ENCODE measurements around the gene CEACAM3. TPM values are rescaled to one million over a fixed set of nuclear protein-coding genes. Genes with fewer than 3 reads are reported as not detected.

The CEACAM3 gene
- total RNA-seq, 1 experiment from 2014 or later: not detected

DNA sequence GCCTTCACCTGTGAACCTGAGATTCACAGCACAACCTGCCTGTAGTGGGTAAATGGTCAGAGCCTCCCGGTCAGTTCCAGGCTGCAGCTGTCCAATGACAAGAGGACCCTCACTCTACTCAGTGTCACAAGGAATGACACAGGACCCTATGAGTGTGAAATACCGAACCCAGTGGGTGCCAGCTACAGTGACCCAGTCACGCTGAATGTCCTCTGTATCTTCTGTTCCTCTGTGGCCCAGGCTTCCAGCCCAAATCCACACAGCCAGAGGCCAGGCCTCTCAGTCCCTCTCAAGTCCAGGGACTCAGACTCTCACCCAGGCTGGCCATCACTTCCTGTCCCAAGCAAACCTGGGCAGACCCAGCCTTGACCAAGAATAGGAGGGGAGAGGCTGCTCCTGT lies 10.8 kb downstream of the CEACAM3 start:
- POLR2A ChIA-PET: no interaction called here
- H3K4me1 Mint-ChIP-seq (ENCODE audit: low read depth, unreplicated experiment): no peaks in the 10 kb centered on the region
- no peaks in the 10 kb centered on the region for H3K9me3 ChIP-seq
- no peak overlapping the region for H3K4me3 Mint-ChIP-seq (ENCODE audit: unreplicated experiment)
- H3K27ac Mint-ChIP-seq (ENCODE audit: unreplicated experiment): no peak overlapping the region
- no TSS peak for BruUV-seq (replicated peaks)
- TF ChIP-seq CTCF (IDR thresholded peaks at IDR 0.05; ENCODE audit: insufficient read depth in 1 of 2, low read depth in 1 of 2, low read length in 1 of 2, severe bottlenecking in 1 of 2, unreplicated experiment in 1 of 2): no peak
- H3K36me3 ChIP-seq (ENCODE audit: control insufficient read depth, insufficient read depth, low read length): no peaks in the 10 kb centered on the region
- H3K4me1 ChIP-seq: no peaks in the 10 kb centered on the region
- H3K36me3 Mint-ChIP-seq (ENCODE audit: insufficient read depth, unreplicated experiment): no peaks in the 10 kb centered on the region
- H3K9me3 Mint-ChIP-seq (ENCODE audit: unreplicated experiment): no peaks in the 10 kb centered on the region
- peaks cover 9% of the 10 kb centered on the region for H3K27me3 Mint-ChIP-seq (ENCODE audit: insufficient read depth, unreplicated experiment)
- intact Hi-C loops (cut with micrococcal nuclease; ENCODE audit: unreplicated experiment): no loop called here
- H3K27me3 ChIP-seq (replicated peaks; ENCODE audit: control insufficient read depth, insufficient read depth, low read length): no peaks in the 10 kb centered on the region
- H3K4me3 ChIP-seq (ENCODE audit: low read depth, low read length): no peak overlapping the region
- DNase-seq: no peak
- CTCF ChIA-PET: no interaction called here

- BruUV-seq (replicated peaks): no TSS peak
- Histone ChIP-seq H3K36me3 (ENCODE audit: control insufficient read depth, insufficient read depth, low read length) (no peaks in the 10 kb centered on the region), H3K4me3 (ENCODE audit: low read depth, low read length) (no peak overlapping the region), H3K27me3 (replicated peaks; ENCODE audit: control insufficient read depth, insufficient read depth, low read length) (no peaks in the 10 kb centered on the region), H3K4me1 (no peaks in the 10 kb centered on the region), H3K9me3 (no peaks in the 10 kb centered on the region)
- no peaks in the 10 kb centered on the region for H3K9me3 Mint-ChIP-seq (ENCODE audit: unreplicated experiment)
- peaks cover 9% of the 10 kb centered on the region for H3K27me3 Mint-ChIP-seq (ENCODE audit: insufficient read depth, unreplicated experiment)
- H3K4me1 Mint-ChIP-seq (ENCODE audit: low read depth, unreplicated experiment): no peaks in the 10 kb centered on the region
- ChIA-PET CTCF (no interaction called here), POLR2A (no interaction called here)
- no peak overlapping the region for H3K27ac Mint-ChIP-seq (ENCODE audit: unreplicated experiment)
- no peak for DNase-seq
- TF ChIP-seq CTCF (IDR thresholded peaks at IDR 0.05; ENCODE audit: insufficient read depth in 1 of 2, low read depth in 1 of 2, low read length in 1 of 2, severe bottlenecking in 1 of 2, unreplicated experiment in 1 of 2): no peak
- H3K36me3 Mint-ChIP-seq (ENCODE audit: insufficient read depth, unreplicated experiment): no peaks in the 10 kb centered on the region
- intact Hi-C loops (cut with micrococcal nuclease; ENCODE audit: unreplicated experiment): no loop called here
- H3K4me3 Mint-ChIP-seq (ENCODE audit: unreplicated experiment): no peak overlapping the region
Measured at GRCh38 chr19:41808663-41809566, 12.5 kb downstream of the CEACAM3 start.

- Histone ChIP-seq H3K27me3 (replicated peaks; ENCODE audit: control insufficient read depth, insufficient read depth, low read length) (no peaks in the 10 kb centered on the region), H3K9me3 (no peaks in the 10 kb centered on the region), H3K4me3 (ENCODE audit: low read depth, low read length) (no peak overlapping the region), H3K4me1 (no peaks in the 10 kb centered on the region), H3K36me3 (ENCODE audit: control insufficient read depth, insufficient read depth, low read length) (no peaks in the 10 kb centered on the region)
- intact Hi-C loops (cut with micrococcal nuclease; ENCODE audit: unreplicated experiment): no loop called here
- Mint-ChIP-seq H3K4me1 (ENCODE audit: low read depth, unreplicated experiment) (no peaks in the 10 kb centered on the region), H3K27me3 (ENCODE audit: insufficient read depth, unreplicated experiment) (peaks cover 11% of the 10 kb centered on the region), H3K36me3 (ENCODE audit: insufficient read depth, unreplicated experiment) (no peaks in the 10 kb centered on the region), H3K27ac (ENCODE audit: unreplicated experiment) (no peak overlapping the region), H3K9me3 (ENCODE audit: unreplicated experiment) (no peaks in the 10 kb centered on the region), H3K4me3 (ENCODE audit: unreplicated experiment) (no peak overlapping the region)
- POLR2A ChIA-PET: no interaction called here
- no peak for DNase-seq
- BruUV-seq (replicated peaks): no TSS peak
- CTCF ChIA-PET: no interaction called here
- TF ChIP-seq CTCF (IDR thresholded peaks at IDR 0.05; ENCODE audit: insufficient read depth in 1 of 2, low read depth in 1 of 2, low read length in 1 of 2, severe bottlenecking in 1 of 2, unreplicated experiment in 1 of 2): no peak
Measured at GRCh38 chr19:41810301-41810700, 13.9 kb downstream of the CEACAM3 start.

All from Caco-2 (cell line).